ENCODE measurements around the gene UGGT1. TPM values are rescaled to one million over a fixed set of nuclear protein-coding genes. Genes with fewer than 3 reads are reported as not detected.

UGGT1 gene
- polyA plus RNA-seq, 1 donor (not counting 4 experiments of a cell fraction or from before 2014, with no cell fraction given), result 26.7 TPM

DNA sequence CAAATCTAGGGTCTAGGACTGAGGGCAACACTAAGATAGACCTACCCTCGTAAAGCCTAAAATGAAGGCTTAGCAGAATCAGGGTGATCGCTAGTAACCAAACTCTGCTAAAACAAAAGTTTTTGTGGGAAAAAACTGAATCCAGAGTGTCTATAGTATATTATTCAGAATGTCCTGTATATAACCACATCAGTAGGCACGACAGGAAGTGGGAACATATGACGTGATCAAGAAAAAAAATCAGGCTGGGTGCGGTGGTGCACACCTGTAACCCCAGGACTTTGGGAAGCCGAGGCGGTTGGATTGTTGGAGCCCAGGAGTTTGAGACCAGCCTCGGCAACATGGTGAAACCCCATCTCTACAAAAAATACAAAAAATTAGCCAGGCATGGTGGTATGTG is 106.1 kb downstream of the UGGT1 start:
- Histone ChIP-seq H3K9me3 (ENCODE audit: control insufficient read depth, low read depth, low read length) (no peaks in the 10 kb centered on the region), H3K27me3 (ENCODE audit: control insufficient read depth, extremely low read depth, insufficient read depth, low read length) (no peaks in the 10 kb centered on the region), H2AFZ (ENCODE audit: control insufficient read depth, low read length) (no peak overlapping the region), H3K9ac (ENCODE audit: control insufficient read depth, extremely low read depth, insufficient read depth, low read length) (no peak overlapping the region), H4K20me1 (ENCODE audit: control insufficient read depth, extremely low read depth, insufficient read depth, low read length) (no peaks in the 10 kb centered on the region), H3K4me2 (ENCODE audit: control insufficient read depth, extremely low read depth, insufficient read depth, low read depth, low read length) (no peak overlapping the region), H3K79me2 (ENCODE audit: control insufficient read depth, insufficient read depth, low read length) (no peaks in the 10 kb centered on the region), H3K4me1 (ENCODE audit: control insufficient read depth, extremely low read depth, insufficient read depth, low read length) (no peaks in the 10 kb centered on the region), H3K36me3 (ENCODE audit: control insufficient read depth in 2 of 2, extremely low read depth in 1 of 2, insufficient read depth in 2 of 2, low read length in 2 of 2) (peaks cover 0 to 2% of the 10 kb centered on the region in 2 experiments), H3K4me3 (ENCODE audit: control insufficient read depth in 2 of 3, extremely low read depth in 1 of 3, insufficient read depth in 2 of 3, low read depth in 1 of 3, low read length in 3 of 3) (no peak overlapping the region), H3K27ac (ENCODE audit: control insufficient read depth, insufficient read depth, low read length) (no peak overlapping the region), H3K9me1 (ENCODE audit: control insufficient read depth, extremely low read depth, insufficient read depth, low read length) (no peaks in the 10 kb centered on the region)
- FAIRE-seq (no peak), DNase-seq (ENCODE audit: low read depth, low spot score) (no peak)
- dilution Hi-C loops (cut with MboI; ENCODE audit: extremely low pct_ligation_motif_present, low sequenced_read_pairs), result no loop called here
- TF ChIP-seq, protein P1, sequence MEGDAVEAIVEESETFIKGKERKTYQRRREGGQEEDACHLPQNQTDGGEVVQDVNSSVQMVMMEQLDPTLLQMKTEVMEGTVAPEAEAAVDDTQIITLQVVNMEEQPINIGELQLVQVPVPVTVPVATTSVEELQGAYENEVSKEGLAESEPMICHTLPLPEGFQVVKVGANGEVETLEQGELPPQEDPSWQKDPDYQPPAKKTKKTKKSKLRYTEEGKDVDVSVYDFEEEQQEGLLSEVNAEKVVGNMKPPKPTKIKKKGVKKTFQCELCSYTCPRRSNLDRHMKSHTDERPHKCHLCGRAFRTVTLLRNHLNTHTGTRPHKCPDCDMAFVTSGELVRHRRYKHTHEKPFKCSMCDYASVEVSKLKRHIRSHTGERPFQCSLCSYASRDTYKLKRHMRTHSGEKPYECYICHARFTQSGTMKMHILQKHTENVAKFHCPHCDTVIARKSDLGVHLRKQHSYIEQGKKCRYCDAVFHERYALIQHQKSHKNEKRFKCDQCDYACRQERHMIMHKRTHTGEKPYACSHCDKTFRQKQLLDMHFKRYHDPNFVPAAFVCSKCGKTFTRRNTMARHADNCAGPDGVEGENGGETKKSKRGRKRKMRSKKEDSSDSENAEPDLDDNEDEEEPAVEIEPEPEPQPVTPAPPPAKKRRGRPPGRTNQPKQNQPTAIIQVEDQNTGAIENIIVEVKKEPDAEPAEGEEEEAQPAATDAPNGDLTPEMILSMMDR (optimal IDR thresholded peaks at IDR 0.05 in 1 of 3, IDR thresholded peaks at IDR 0.05 in 1 of 3, conservative IDR thresholded peaks at IDR 0.05 in 1 of 3; ENCODE audit: extremely low read depth in 1 of 3, insufficient read depth in 2 of 3, low read length in 3 of 3), result no peak
- no peak for TF ChIP-seq EZH2 (IDR thresholded peaks at IDR 0.05; ENCODE audit: low read length)

DNA sequence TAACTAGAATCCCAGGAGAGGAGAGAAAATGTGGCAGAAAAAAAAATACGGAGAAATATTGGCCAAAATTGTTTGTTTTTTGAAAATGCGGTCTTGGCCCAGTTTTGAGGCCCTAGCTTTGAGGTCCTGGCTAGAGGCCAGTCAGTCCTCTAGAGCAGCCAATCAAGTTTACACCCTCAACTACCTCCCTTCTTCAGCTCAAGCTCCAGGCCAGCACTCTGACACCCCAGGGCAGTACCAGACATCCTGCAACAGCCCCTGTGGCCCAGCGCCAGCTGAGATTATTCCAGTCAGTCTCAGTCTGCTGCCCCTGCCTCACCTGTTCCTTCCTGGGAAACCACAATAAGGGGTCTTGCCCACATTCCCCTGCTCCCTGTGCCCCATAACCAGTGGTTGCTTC is 107.7 kb downstream of the UGGT1 start:
- DNase-seq (ENCODE audit: low read depth, low spot score), result no peak
- H2AFZ ChIP-seq (ENCODE audit: control insufficient read depth, low read length), result no peak overlapping the region

More for the DNA sequence above, 107.7 kb downstream of the UGGT1 start:
- no peak overlapping the region for H3K9ac ChIP-seq (ENCODE audit: control insufficient read depth, extremely low read depth, insufficient read depth, low read length)
- no peaks in the 10 kb centered on the region for H3K4me1 ChIP-seq (ENCODE audit: control insufficient read depth, extremely low read depth, insufficient read depth, low read length)
- TF ChIP-seq, protein P1 (optimal IDR thresholded peaks at IDR 0.05 in 1 of 3, IDR thresholded peaks at IDR 0.05 in 1 of 3, conservative IDR thresholded peaks at IDR 0.05 in 1 of 3; ENCODE audit: extremely low read depth in 1 of 3, insufficient read depth in 2 of 3, low read length in 3 of 3), result no peak
- TF ChIP-seq EZH2 (IDR thresholded peaks at IDR 0.05; ENCODE audit: low read length), result no peak
- no peaks in the 10 kb centered on the region for H3K79me2 ChIP-seq (ENCODE audit: control insufficient read depth, insufficient read depth, low read length)
- H4K20me1 ChIP-seq (ENCODE audit: control insufficient read depth, extremely low read depth, insufficient read depth, low read length), result no peaks in the 10 kb centered on the region
- no peak overlapping the region for H3K4me3 ChIP-seq (ENCODE audit: control insufficient read depth in 2 of 3, extremely low read depth in 1 of 3, insufficient read depth in 2 of 3, low read depth in 1 of 3, low read length in 3 of 3)
- no peaks in the 10 kb centered on the region for H3K27me3 ChIP-seq (ENCODE audit: control insufficient read depth, extremely low read depth, insufficient read depth, low read length)
- no peaks in the 10 kb centered on the region for H3K9me3 ChIP-seq (ENCODE audit: control insufficient read depth, low read depth, low read length)
- H3K4me2 ChIP-seq (ENCODE audit: control insufficient read depth, extremely low read depth, insufficient read depth, low read depth, low read length), result no peak overlapping the region
- dilution Hi-C loops (cut with MboI; ENCODE audit: extremely low pct_ligation_motif_present, low sequenced_read_pairs), result no loop called here
- H3K9me1 ChIP-seq (ENCODE audit: control insufficient read depth, extremely low read depth, insufficient read depth, low read length), result no peaks in the 10 kb centered on the region
- H3K27ac ChIP-seq (ENCODE audit: control insufficient read depth, insufficient read depth, low read length), result no peak overlapping the region
- peaks cover 0 to 2% of the 10 kb centered on the region in 2 experiments for H3K36me3 ChIP-seq (ENCODE audit: control insufficient read depth in 2 of 2, extremely low read depth in 1 of 2, insufficient read depth in 2 of 2, low read length in 2 of 2)
- no peak for FAIRE-seq

Measured in keratinocyte (primary cell).